ENCODE results near the gene FXYD4. TPM values are rescaled to one million over a fixed set of nuclear protein-coding genes. Genes with fewer than 3 reads are reported as not detected.

Gene FXYD4
- total RNA-seq, 1 experiment from 2014 or later, result not detected

DNA sequence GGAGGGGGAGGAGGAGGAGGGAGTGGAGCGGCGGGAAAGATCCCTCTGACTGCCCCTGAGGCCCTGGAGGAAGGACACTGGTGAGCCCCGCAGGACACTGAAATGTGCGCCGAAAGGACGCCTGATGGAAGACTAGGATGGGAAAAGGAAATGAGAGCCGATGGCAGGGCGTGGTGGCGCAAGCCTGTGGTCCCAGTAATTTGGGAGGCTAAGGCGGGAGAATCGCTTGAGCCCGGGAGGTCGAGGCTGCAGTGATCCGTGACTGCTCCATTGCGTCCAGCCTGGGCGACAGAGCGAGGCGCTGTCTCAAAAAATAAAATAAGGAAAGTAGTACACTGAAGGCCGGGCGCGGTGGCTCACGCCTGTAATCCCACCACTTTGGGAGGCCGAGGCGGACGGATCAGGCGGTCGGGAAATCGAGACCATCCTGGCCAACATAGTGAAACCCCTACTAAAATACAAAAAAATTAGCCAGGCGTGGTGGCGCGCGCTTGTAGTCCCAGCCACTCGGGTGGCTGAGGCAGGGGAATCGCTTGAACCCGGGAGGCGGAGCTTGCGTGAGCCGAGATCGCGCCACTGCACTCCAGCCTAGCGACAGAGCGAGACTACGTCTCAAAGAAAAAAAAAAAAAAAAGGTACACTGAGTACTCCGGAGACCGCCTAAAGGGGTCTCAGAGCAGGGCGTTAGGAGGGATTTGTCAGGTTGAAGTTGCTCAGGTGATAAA, 38.1 kb downstream of the FXYD4 start:
- no peaks in the 10 kb centered on the region for H3K27me3 ChIP-seq (ENCODE audit: low read length)
- H3K9me3 ChIP-seq (ENCODE audit: low read length), result no peaks in the 10 kb centered on the region
- peaks cover 57% of the 10 kb centered on the region for H3K79me2 ChIP-seq (ENCODE audit: low read length)
- peaks cover 19% of the 10 kb centered on the region for H3K4me1 ChIP-seq (ENCODE audit: insufficient read depth, low read length)
- H3K4me2 ChIP-seq (ENCODE audit: low read length), result peak overlapping the region; percentile 99
- no peaks in the 10 kb centered on the region for H3F3A ChIP-seq (ENCODE audit: low read length, unreplicated experiment)
- peak overlapping the region; percentile 91 for H3K27ac ChIP-seq (ENCODE audit: low read length)
- peak overlapping the region; percentile 98 for H3K4me3 ChIP-seq (ENCODE audit: low read length)
- POLR2A ChIA-PET (ENCODE audit: unreplicated experiment), result interaction anchor here (0.6 kb wide), 1 partner anchor 10 kb away, joined by 8 read pairs; no protein-coding TSS in a partner anchor
- TSS peak; percentile 77 for BruUV-seq (replicated peaks)
- CTCF ChIA-PET, result interaction anchor here (0.6 kb wide), 1 partner anchor 13 kb away, joined by 6 read pairs; no protein-coding TSS in a partner anchor
- intact Hi-C loops (cut with micrococcal nuclease), result loop anchor here (1.0 kb wide), 2 partner anchors 11 to 27 kb away; no protein-coding TSS in a partner anchor
- H3K9ac ChIP-seq (ENCODE audit: low read length), result peak overlapping the region; percentile 100
- ATAC-seq (peak; percentile 2; the same call in 1 of the 2 replicates), DNase-seq (peak; percentile 39)
- H2AFZ ChIP-seq (ENCODE audit: low read length), result peak overlapping the region; percentile 77
- no peaks in the 10 kb centered on the region for H3K9me2 ChIP-seq (replicated peaks; ENCODE audit: low read length)
- H3K36me3 ChIP-seq (ENCODE audit: low read depth, low read length), result no peaks in the 10 kb centered on the region
- peaks cover 24% of the 10 kb centered on the region for H4K20me1 ChIP-seq (ENCODE audit: low read length)
- TF ChIP-seq, protein P1, sequence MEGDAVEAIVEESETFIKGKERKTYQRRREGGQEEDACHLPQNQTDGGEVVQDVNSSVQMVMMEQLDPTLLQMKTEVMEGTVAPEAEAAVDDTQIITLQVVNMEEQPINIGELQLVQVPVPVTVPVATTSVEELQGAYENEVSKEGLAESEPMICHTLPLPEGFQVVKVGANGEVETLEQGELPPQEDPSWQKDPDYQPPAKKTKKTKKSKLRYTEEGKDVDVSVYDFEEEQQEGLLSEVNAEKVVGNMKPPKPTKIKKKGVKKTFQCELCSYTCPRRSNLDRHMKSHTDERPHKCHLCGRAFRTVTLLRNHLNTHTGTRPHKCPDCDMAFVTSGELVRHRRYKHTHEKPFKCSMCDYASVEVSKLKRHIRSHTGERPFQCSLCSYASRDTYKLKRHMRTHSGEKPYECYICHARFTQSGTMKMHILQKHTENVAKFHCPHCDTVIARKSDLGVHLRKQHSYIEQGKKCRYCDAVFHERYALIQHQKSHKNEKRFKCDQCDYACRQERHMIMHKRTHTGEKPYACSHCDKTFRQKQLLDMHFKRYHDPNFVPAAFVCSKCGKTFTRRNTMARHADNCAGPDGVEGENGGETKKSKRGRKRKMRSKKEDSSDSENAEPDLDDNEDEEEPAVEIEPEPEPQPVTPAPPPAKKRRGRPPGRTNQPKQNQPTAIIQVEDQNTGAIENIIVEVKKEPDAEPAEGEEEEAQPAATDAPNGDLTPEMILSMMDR (conservative IDR thresholded peaks at IDR 0.05; ENCODE audit: low read depth, low read length), result no peak; the same call in 1 of the 2 replicates
- no peak for TF ChIP-seq EZH2 (IDR thresholded peaks at IDR 0.05; ENCODE audit: low read length, unreplicated experiment)
- no peak for TF ChIP-seq EZH2phosphoT487 (IDR thresholded peaks at IDR 0.05; ENCODE audit: borderline replicate concordance, low read length)

DNA sequence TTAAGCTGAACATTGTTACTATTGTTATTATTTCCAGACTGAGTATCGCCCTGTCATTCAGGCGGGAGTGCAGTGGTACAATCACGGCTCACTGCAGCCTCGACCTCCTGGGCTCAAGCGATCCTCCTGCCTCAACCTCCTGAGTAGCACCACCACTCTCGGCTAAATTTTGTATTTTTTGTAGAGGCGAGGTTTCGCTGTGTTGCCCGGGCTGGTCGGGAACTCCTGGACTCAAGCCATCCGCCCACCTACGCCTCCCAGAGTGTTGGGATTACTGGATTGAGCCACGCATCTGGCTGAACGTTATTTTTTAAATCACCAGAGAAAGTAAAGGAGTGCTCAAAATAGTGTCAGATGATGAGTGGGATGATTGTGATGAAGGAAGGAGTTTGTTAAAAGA, 38.9 kb downstream of the FXYD4 start:
- CTCF ChIA-PET, result no interaction called here
- H3K4me2 ChIP-seq (ENCODE audit: low read length), result peak overlapping the region; percentile 99
- peak overlapping the region; percentile 77; the same call in 1 of the 2 replicates for H2AFZ ChIP-seq (ENCODE audit: low read length)
- no peaks in the 10 kb centered on the region for H3K9me2 ChIP-seq (replicated peaks; ENCODE audit: low read length)
- peak overlapping the region; percentile 100 for H3K9ac ChIP-seq (ENCODE audit: low read length)
- no peaks in the 10 kb centered on the region for H3K36me3 ChIP-seq (ENCODE audit: low read depth, low read length)
- intact Hi-C loops (cut with micrococcal nuclease), result no loop called here
- TF ChIP-seq, protein P1 (conservative IDR thresholded peaks at IDR 0.05; ENCODE audit: low read depth, low read length), result no peak
- TF ChIP-seq EZH2phosphoT487 (IDR thresholded peaks at IDR 0.05; ENCODE audit: borderline replicate concordance, low read length) (no peak), EZH2 (IDR thresholded peaks at IDR 0.05; ENCODE audit: low read length, unreplicated experiment) (no peak)
- no peaks in the 10 kb centered on the region for H3F3A ChIP-seq (ENCODE audit: low read length, unreplicated experiment)
- no peak overlapping the region for H3K27ac ChIP-seq (ENCODE audit: low read length)
- DNase-seq (no peak), ATAC-seq (no peak)
- peaks cover 49% of the 10 kb centered on the region for H3K79me2 ChIP-seq (ENCODE audit: low read length)
- peak overlapping the region; percentile 98; the same call in 1 of the 2 replicates for H3K4me3 ChIP-seq (ENCODE audit: low read length)
- peaks cover 16% of the 10 kb centered on the region for H4K20me1 ChIP-seq (ENCODE audit: low read length)
- H3K4me1 ChIP-seq (ENCODE audit: insufficient read depth, low read length), result peaks cover 15% of the 10 kb centered on the region
- no peaks in the 10 kb centered on the region for H3K9me3 ChIP-seq (ENCODE audit: low read length)
- no peaks in the 10 kb centered on the region for H3K27me3 ChIP-seq (ENCODE audit: low read length)
- no TSS peak for BruUV-seq (replicated peaks)
- POLR2A ChIA-PET (ENCODE audit: unreplicated experiment), result interaction anchor here (0.6 kb wide), 1 partner anchor 9 kb away, joined by 8 read pairs; no protein-coding TSS in a partner anchor

DNA sequence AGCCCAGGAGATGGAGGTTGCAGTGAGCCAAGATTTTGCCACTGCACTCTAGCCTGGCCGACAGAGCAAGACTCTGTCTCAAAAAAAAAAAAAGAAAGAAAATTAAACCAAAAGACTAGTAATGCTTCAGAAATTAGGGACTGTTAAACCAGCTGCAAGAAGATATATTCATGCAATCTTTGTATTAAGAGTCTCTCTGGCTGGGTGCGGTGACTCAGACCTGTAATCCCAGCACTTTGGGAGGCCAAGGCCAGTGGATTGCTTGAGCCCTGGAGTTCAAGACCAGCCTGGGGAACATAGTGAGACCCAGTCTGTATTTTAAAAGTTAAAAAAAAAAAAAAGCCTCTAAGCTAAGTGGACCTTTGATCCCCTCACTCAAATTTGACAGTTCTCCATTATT, 40.1 kb downstream of the FXYD4 start:
- CTCF ChIA-PET, result no interaction called here
- intact Hi-C loops (cut with micrococcal nuclease), result no loop called here
- H3K9me3 ChIP-seq (ENCODE audit: low read length), result no peaks in the 10 kb centered on the region
- no peaks in the 10 kb centered on the region for H3F3A ChIP-seq (ENCODE audit: low read length, unreplicated experiment)
- no peak overlapping the region for H3K4me3 ChIP-seq (ENCODE audit: low read length)
- no peaks in the 10 kb centered on the region for H3K36me3 ChIP-seq (ENCODE audit: low read depth, low read length)
- TF ChIP-seq EZH2phosphoT487 (IDR thresholded peaks at IDR 0.05; ENCODE audit: borderline replicate concordance, low read length) (no peak), EZH2 (IDR thresholded peaks at IDR 0.05; ENCODE audit: low read length, unreplicated experiment) (no peak)
- TF ChIP-seq, protein P1 (conservative IDR thresholded peaks at IDR 0.05; ENCODE audit: low read depth, low read length), result no peak
- POLR2A ChIA-PET (ENCODE audit: unreplicated experiment), result interaction anchor here (0.6 kb wide), 1 partner anchor 26 kb away, joined by 4 read pairs; the partner anchor contains the start of gene ZNF487
- no TSS peak for BruUV-seq (replicated peaks)
- H3K4me1 ChIP-seq (ENCODE audit: insufficient read depth, low read length), result peaks cover 10% of the 10 kb centered on the region
- no peak for DNase-seq
- H3K9ac ChIP-seq (ENCODE audit: low read length), result no peak overlapping the region
- no peak overlapping the region for H3K4me2 ChIP-seq (ENCODE audit: low read length)
- peaks cover 4% of the 10 kb centered on the region for H4K20me1 ChIP-seq (ENCODE audit: low read length)
- H2AFZ ChIP-seq (ENCODE audit: low read length), result no peak overlapping the region
- ATAC-seq, result no peak
- H3K27ac ChIP-seq (ENCODE audit: low read length), result no peak overlapping the region
- peaks cover 37% of the 10 kb centered on the region for H3K79me2 ChIP-seq (ENCODE audit: low read length)
- H3K9me2 ChIP-seq (replicated peaks; ENCODE audit: low read length), result no peaks in the 10 kb centered on the region
- no peaks in the 10 kb centered on the region for H3K27me3 ChIP-seq (ENCODE audit: low read length)
